ENCODE measurements around the gene TEDC1. TPM values are rescaled to one million over a fixed set of nuclear protein-coding genes. Genes with fewer than 3 reads are reported as not detected.
A peak's percentile ranks its signal among the peaks of the same experiment; 100 is the strongest.

TEDC1 gene
- total RNA-seq, 3 donors from 2014 or later = 53.7 to 58.7 (median 57.8) TPM

- no peaks in the 10 kb centered on the region for H3K36me3 Mint-ChIP-seq (ENCODE audit: insufficient read depth)
- H3K27me3 Mint-ChIP-seq (ENCODE audit: low read depth) = no peaks in the 10 kb centered on the region
- no peaks in the 10 kb centered on the region for H3K4me1 Mint-ChIP-seq (ENCODE audit: low read depth)
- ATAC-seq = no peak
- H3K9me3 Mint-ChIP-seq = no peaks in the 10 kb centered on the region
- H3K4me3 Mint-ChIP-seq = no peak overlapping the region
- no peak for DNase-seq
Observed at GRCh38 chr14:105500036-105500725, 9.1 kb downstream of the TEDC1 start.

- no peaks in the 10 kb centered on the region for H3K4me1 Mint-ChIP-seq (ENCODE audit: low read depth)
- no peak for DNase-seq
- H3K4me3 Mint-ChIP-seq = no peak overlapping the region
- no peaks in the 10 kb centered on the region for H3K36me3 Mint-ChIP-seq (ENCODE audit: insufficient read depth)
- H3K27me3 Mint-ChIP-seq (ENCODE audit: low read depth) = no peaks in the 10 kb centered on the region
- no peaks in the 10 kb centered on the region for H3K9me3 Mint-ChIP-seq
- no peak for ATAC-seq
Observed at GRCh38 chr14:105500726-105501101, 9.7 kb downstream of the TEDC1 start.

DNA sequence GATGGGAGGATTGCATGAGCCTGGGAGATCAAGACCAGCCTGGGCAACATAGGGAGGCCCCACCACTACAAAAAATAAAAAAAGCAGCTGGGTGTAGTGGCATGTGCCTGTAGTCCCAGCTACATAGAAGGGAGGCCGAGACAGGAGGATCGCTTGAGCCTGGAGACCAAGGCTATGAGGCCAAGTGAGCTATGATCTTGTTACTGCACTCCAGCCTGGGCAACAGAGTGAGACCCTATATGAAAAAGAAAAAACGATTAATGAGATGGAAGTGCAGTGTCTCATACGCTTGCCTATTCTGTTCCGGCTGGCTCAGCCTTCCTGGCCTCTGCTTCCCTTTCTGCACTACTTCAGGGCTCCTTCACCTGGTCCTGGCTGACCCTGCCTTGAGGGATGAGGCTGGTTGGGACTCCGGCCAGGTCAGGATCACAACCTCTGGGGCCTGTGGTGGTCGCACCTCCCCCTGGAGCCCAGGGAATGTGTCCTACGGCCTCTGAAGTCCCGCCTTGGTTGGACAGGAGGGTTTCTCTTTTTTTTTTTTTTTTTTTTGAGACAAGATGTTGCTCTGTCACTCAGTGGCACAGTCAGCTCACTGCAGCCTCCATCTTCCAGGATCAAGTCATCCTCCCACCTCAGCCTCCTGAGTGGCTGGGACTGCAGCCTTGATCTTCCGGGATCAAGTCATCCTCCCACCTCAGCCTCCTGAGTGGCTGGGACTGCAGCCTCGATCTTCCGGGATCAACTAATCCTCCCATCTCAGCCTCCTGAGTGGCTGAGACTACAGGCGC lies 10.7 kb downstream of the TEDC1 start:
- no peaks in the 10 kb centered on the region for H3K27me3 Mint-ChIP-seq (ENCODE audit: low read depth)
- DNase-seq (no peak), ATAC-seq (no peak)
- no peak overlapping the region for H3K4me3 Mint-ChIP-seq
- no peaks in the 10 kb centered on the region for H3K4me1 Mint-ChIP-seq (ENCODE audit: low read depth)
- no peaks in the 10 kb centered on the region for H3K36me3 Mint-ChIP-seq (ENCODE audit: insufficient read depth)
- no peaks in the 10 kb centered on the region for H3K9me3 Mint-ChIP-seq

DNA sequence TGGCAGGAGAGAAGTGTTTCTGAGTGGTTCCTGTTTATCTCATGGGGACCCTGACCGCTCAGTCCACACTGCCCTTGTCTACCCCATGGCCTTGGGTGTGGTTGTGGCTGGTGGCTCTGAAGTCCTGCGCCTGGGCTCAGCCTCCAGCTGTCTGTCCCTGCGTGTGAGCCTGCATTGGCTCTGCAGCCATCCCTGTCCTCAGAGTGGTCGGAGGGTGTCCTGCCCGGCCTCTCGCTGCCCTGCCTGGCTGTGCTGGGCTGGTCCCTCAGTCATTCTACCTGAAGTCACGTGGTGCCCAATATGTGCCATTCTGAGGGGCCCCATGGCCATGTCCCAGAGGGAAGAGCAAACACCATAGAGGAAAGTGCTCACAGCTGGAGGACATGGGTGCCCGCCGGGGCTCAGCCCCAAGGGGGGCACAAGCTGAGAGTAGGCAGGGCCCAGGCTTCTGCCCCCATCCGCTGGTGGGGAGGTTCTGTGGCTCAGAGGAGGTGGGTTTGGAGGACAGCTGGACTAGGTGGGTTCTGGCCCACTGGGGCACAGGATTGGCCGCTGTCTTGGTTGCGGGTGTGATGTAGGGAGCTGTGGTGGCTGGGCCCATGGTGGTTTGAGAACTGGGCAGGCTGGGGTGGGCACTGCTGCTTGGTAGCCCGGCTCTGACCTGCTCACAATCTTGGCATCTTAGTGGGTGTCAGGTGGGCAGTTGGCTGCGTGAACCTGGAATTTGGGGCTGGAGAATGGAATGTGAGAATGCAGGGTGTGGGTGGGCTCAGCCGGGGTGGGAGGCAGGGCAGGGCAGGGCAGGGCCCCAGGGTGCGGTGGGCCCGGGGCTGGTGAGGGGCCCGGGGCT lies 11.6 kb downstream of the TEDC1 start:
- Mint-ChIP-seq H3K9me3 (no peaks in the 10 kb centered on the region), H3K4me1 (ENCODE audit: low read depth) (no peaks in the 10 kb centered on the region), H3K36me3 (ENCODE audit: insufficient read depth) (no peaks in the 10 kb centered on the region), H3K27me3 (ENCODE audit: low read depth) (peaks cover 2% of the 10 kb centered on the region), H3K4me3 (no peak overlapping the region)
- no peak for DNase-seq
- ATAC-seq = no peak

DNA sequence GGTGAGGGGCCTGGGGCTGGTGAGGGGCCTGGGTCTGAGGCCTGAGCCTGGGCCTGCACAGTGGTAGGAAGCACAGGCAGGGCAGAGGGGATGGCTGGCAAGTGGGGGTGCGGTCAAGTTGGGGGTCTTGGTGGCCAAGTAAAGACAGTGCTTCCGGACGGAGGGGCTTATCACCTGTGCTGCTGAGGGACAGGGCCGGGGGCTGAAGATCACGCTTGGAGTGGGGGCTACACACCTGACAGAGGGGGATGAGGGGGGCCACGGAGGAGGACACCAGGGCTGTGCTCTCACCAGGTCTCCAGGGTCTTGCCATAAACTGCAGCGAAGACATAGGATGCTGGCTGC lies 12.2 kb downstream of the TEDC1 start:
- peaks cover 8% of the 10 kb centered on the region for H3K27me3 Mint-ChIP-seq (ENCODE audit: low read depth)
- no peaks in the 10 kb centered on the region for H3K36me3 Mint-ChIP-seq (ENCODE audit: insufficient read depth)
- ATAC-seq (no peak), DNase-seq (no peak)
- H3K4me1 Mint-ChIP-seq (ENCODE audit: low read depth) = no peaks in the 10 kb centered on the region
- H3K4me3 Mint-ChIP-seq = no peak overlapping the region
- no peaks in the 10 kb centered on the region for H3K9me3 Mint-ChIP-seq

DNA sequence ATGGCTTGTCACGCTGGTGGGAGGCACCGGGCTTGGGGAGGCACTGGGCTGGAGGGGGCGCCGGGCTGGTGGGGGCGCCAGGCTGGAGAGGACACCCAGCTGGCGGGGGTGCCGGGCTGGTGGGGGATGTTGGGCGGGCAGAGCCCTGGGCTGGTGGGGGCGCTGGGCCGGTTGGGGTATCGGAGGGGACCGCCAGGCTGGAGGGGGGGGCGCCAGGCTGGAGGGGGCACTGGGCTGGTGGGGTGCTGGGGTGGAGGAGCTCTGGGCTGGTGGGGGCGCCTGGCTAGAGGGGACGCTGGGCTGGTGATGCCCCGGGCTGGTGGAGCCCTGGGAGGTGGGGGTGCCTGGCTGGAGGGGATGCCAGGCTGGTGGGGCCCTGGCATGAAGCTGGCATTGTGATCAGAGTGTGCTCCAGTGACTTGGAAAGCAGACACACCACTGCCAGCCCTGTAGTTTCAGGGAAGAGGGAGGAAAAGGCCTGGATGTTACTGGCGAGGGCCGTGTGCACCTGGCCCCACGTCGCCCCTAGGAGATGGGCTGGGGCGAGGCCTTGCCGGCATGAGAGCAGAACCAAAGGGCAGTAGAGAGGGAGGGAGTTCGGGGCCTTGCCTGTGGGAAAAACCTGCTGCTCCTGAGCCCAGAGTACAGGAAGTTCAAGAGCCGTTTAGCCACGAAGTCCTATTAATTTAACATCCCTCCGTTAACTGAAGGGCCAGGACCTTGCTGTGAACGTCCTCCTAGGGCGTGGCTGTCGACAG lies 13.1 kb downstream of the TEDC1 start:
- H3K4me1 Mint-ChIP-seq (ENCODE audit: low read depth) = no peaks in the 10 kb centered on the region
- DNase-seq (no peak), ATAC-seq (no peak)
- no peaks in the 10 kb centered on the region for H3K9me3 Mint-ChIP-seq
- H3K27me3 Mint-ChIP-seq (ENCODE audit: low read depth) = peaks cover 13% of the 10 kb centered on the region
- no peaks in the 10 kb centered on the region for H3K36me3 Mint-ChIP-seq (ENCODE audit: insufficient read depth)
- no peak overlapping the region for H3K4me3 Mint-ChIP-seq

- Mint-ChIP-seq H3K4me1 (ENCODE audit: low read depth) (no peaks in the 10 kb centered on the region), H3K36me3 (ENCODE audit: insufficient read depth) (no peaks in the 10 kb centered on the region), H3K27me3 (ENCODE audit: low read depth) (peaks cover 13% of the 10 kb centered on the region), H3K9me3 (no peaks in the 10 kb centered on the region), H3K4me3 (no peak overlapping the region)
- ATAC-seq (no peak), DNase-seq (no peak)
Observed at GRCh38 chr14:105505101-105505500, 14.1 kb downstream of the TEDC1 start.

- H3K27me3 Mint-ChIP-seq (ENCODE audit: low read depth) = peaks cover 23% of the 10 kb centered on the region
- ATAC-seq (no peak), DNase-seq (no peak)
- H3K4me1 Mint-ChIP-seq (ENCODE audit: low read depth) = no peaks in the 10 kb centered on the region
- H3K4me3 Mint-ChIP-seq = no peak overlapping the region
- H3K9me3 Mint-ChIP-seq = no peaks in the 10 kb centered on the region
- H3K36me3 Mint-ChIP-seq (ENCODE audit: insufficient read depth) = no peaks in the 10 kb centered on the region
Observed at GRCh38 chr14:105507247-105507646, 16.2 kb downstream of the TEDC1 start.

GRCh38 chr14:105508069-105508468 lies 17.0 kb downstream of the TEDC1 start:
- H3K9me3 Mint-ChIP-seq = no peaks in the 10 kb centered on the region
- H3K27me3 Mint-ChIP-seq (ENCODE audit: low read depth) = peaks cover 29% of the 10 kb centered on the region
- no peaks in the 10 kb centered on the region for H3K4me1 Mint-ChIP-seq (ENCODE audit: low read depth)
- H3K4me3 Mint-ChIP-seq = no peak overlapping the region
- no peak for DNase-seq
- ATAC-seq = no peak
- no peaks in the 10 kb centered on the region for H3K36me3 Mint-ChIP-seq (ENCODE audit: insufficient read depth)

- DNase-seq (no peak), ATAC-seq (no peak)
- Mint-ChIP-seq H3K9me3 (no peaks in the 10 kb centered on the region), H3K4me3 (no peak overlapping the region), H3K36me3 (ENCODE audit: insufficient read depth) (no peaks in the 10 kb centered on the region), H3K4me1 (ENCODE audit: low read depth) (no peaks in the 10 kb centered on the region), H3K27me3 (ENCODE audit: low read depth) (peaks cover 31% of the 10 kb centered on the region)
Observed at GRCh38 chr14:105508601-105509000, 17.6 kb downstream of the TEDC1 start.

- Mint-ChIP-seq H3K27me3 (ENCODE audit: low read depth) (peaks cover 40% of the 10 kb centered on the region), H3K36me3 (ENCODE audit: insufficient read depth) (no peaks in the 10 kb centered on the region)
Observed at GRCh38 chr14:105517096-105517495, 26.1 kb downstream of the TEDC1 start.

DNA sequence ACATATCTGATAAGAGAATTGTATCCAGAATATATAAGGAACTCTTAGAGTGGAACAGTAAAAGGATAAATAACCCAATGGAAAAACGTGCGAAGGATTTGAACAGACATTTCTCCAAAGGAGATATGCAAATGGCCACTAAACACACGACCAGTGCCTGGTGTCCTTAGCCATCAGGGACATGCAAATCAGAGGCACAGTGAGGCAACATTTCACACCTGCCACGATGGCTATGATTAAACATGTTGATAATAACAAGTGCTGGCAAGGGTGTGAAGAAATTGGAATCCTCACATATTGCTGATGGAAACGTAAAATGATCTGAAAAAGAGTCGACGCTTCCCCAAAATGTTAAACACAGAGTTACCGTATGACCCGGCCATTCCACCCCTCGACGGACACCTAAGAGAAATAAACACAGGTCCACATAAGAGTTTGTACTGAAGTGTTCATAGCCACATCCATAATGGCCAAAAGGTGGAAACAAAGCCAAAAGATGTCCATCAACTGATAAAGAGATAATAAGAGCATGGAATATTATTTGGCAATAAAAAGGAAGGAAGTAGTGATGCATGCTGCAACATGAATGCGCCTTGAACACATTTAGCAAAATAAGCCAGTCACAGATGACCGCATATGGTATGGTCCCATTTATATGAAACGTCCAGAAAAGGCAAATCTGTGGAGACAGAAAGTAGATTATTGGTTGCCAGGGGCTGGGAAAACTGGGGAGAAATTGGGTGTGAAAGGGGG lies 29.1 kb downstream of the TEDC1 start:
- peaks cover 27% of the 10 kb centered on the region for H3K27me3 Mint-ChIP-seq (ENCODE audit: low read depth)
- no peaks in the 10 kb centered on the region for H3K4me1 Mint-ChIP-seq (ENCODE audit: low read depth)
- H3K9me3 Mint-ChIP-seq = no peaks in the 10 kb centered on the region
- no peak for DNase-seq
- H3K36me3 Mint-ChIP-seq (ENCODE audit: insufficient read depth) = no peaks in the 10 kb centered on the region
- ATAC-seq = no peak
- H3K4me3 Mint-ChIP-seq = no peak overlapping the region

More at GRCh38 chr14:105517096-105517495, 26.1 kb downstream of the TEDC1 start:
- ATAC-seq (no peak), DNase-seq (no peak)
- H3K4me3 Mint-ChIP-seq = no peak overlapping the region
- no peaks in the 10 kb centered on the region for H3K9me3 Mint-ChIP-seq
- H3K4me1 Mint-ChIP-seq (ENCODE audit: low read depth) = no peaks in the 10 kb centered on the region

GRCh38 chr14:105525326-105525725 lies 34.3 kb downstream of the TEDC1 start:
- Mint-ChIP-seq H3K4me3 (peak overlapping the region; percentile 54), H3K27me3 (ENCODE audit: low read depth) (peaks cover 5% of the 10 kb centered on the region), H3K36me3 (ENCODE audit: insufficient read depth) (no peaks in the 10 kb centered on the region), H3K4me1 (ENCODE audit: low read depth) (peaks cover 18% of the 10 kb centered on the region), H3K9me3 (no peaks in the 10 kb centered on the region)
- DNase-seq (no peak), ATAC-seq (no peak)
